C4-2B (cell line): ENCODE results near the gene SPSB3.
"Not testable (repeated sequence)": the region's sequence is repeated elsewhere in the genome, so short reads cannot be mapped to it uniquely, and the experiment has no call there.

Experiments
- H3K27ac ChIP-seq: fragments of 450-650 bp; 2 replicates; pipeline ENCODE4 v1.5.1; 2017
- CTCF ChIP-seq: fragments of 450-650 bp; conservative IDR thresholded peaks from 2 replicates; pipeline ENCODE4 v1.5.1; 2017; ENCODE audit warnings: mild to moderate bottlenecking
- ZFX ChIP-seq: fragments of 450-650 bp; IDR thresholded peaks from 2 replicates; pipeline ENCODE4 v1.6.1; 2017

SPSB3 gene

DNA sequence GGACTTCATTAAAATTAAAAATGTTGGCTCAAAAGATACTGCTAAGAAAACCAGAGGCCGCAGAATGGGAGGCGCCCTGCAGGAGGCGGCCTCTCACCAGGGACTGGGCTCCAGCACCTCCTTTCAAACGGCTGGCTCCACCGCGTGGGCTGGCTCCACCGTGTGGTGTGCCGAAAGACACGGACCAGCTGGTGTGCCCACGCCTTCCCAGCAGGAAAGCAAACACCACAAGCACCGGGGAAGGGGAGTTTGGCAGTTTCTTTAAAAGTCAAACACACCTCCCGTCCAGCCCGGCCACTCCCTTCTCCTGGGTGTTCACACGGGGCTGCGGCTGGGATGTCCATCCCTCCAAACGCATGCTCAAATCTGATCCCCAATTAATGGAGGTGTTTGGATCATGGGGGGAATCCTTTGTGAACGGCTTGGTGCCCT is 30.4 kb upstream of the SPSB3 start:
- TF ChIP-seq CTCF = peak; percentile 90
- TF ChIP-seq ZFX = no peak
- H3K27ac ChIP-seq = no peak overlapping the region

- TF ChIP-seq ZFX = no peak
- no peak for TF ChIP-seq CTCF
Measured at GRCh38 chr16:1810536-1810935, 28.2 kb upstream of the SPSB3 start.

DNA sequence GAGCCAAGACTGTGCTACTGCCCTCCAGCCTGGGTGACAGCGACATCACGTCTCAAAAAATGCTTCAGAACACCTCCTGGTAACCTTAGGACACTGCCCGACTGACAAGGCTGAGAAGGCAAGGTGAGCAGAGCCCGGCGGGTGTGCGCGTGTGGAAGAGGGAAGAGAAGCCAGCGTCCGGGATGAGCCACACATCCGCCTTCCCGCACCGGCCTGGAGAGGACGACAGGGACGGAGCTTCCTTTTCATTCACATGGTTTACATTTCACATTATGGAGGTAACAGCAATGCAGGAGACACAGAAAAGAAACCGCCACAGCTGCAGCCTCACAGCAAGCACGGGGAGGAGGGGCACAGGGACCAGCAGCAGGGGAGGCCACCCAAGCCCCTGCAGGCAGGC is 27.7 kb upstream of the SPSB3 start:
- no peak overlapping the region for H3K27ac ChIP-seq
- TF ChIP-seq ZFX = no peak
- TF ChIP-seq CTCF = no peak

More at GRCh38 chr16:1810536-1810935, 28.2 kb upstream of the SPSB3 start:
- no peak overlapping the region for H3K27ac ChIP-seq

DNA sequence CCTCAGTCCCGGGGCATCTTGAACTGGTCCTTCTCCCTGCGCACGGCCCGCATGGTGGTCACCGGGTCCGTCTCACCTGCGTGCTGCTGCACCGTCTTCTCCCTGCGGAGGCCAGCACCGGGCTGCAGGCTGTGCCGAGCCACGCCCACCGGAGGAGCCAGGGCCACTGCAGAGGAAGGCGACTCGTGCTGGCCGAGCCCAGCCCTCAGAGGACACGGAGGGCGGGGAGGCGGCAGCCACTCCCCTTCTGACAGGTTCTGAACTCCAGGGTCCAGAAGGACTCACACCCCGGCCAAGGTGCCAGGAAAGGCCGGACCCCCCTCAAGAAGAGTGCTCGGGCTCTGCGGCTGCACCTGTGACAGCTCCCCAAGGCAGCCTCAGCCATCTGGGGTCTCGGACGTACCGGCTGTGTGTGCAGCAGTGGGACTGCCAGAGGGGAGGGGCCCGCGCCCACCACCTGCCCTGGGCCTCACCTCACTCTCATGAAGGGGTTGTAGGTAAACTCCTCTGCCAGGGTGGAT is 27.0 kb upstream of the SPSB3 start:
- TF ChIP-seq ZFX (no peak), CTCF (no peak)
- no peak overlapping the region for H3K27ac ChIP-seq

DNA sequence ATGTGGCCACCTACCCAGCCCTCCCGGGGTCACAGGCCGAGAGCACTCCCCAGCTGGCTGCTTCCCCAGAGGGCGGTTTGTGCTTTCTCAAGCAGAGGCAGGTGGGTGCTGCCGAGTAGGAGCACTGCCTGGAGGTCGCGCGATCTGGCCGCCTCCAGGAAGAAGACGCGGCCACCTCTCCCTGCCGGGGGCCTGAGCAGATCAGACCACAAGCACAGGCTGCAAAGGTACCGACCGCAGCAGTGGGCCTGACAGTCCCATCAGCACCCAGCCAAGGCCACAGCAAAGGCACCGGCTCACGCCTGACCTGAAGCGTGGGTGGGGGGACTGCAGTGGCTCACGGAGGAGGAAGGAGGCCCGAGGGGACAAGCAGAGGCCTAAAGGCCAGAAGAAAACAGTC is 26.3 kb upstream of the SPSB3 start:
- TF ChIP-seq ZFX = no peak
- no peak for TF ChIP-seq CTCF
- no peak overlapping the region for H3K27ac ChIP-seq

DNA sequence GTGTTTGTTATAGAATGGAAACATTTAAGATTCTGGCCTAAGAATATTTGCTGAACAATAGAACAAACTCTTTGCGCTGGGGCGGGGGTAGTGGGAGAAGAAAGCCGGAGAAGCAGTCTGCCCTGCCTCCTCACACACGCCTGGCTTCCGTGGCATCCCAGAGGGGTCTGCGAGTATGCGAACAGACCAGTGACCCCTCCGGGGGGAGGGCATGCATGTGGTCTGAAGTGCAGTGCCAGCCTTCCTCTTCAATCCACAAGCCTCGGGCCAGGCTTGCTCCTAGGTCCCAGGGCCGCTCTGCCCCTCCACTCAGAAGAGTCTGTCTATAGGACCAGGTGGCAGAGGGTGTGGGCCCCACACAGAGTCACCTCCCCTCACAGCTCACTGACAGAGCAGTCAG is 25.3 kb upstream of the SPSB3 start:
- TF ChIP-seq CTCF (no peak), ZFX (no peak)
- no peak overlapping the region for H3K27ac ChIP-seq

DNA sequence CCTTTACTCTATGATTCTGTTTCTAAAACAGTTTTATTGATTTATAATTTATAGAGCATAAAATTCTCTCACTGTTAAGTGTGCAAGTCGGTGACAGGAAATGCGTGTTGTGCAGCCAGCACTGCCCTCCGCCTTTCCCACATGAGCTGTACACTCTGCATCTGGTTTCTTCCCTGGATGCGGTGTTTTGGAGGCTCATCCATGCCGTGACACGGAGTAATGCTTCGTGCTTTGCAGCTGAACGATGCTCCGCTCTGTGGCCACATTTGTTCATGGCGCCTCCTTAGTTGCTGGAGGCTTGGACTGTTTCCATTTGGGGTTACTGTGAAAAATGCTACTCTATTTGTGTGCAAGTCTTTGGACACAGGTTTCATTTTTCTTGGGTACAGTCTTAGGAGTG is 18.3 kb upstream of the SPSB3 start:
- H3K27ac ChIP-seq = no peak overlapping the region
- TF ChIP-seq CTCF (no peak), ZFX (no peak)

GRCh38 chr16:1799263-1799662 is 16.9 kb upstream of the SPSB3 start:
- not testable (repeated sequence) for H3K27ac ChIP-seq
